HG02973 (cell line): ENCODE results near the gene HCN3.
"Not testable (repeated sequence)": the region's sequence is repeated elsewhere in the genome, so short reads cannot be mapped to it uniquely, and the experiment has no call there.

Experiments used
- ATAC-seq: cut with Tn5 transposase; IDR thresholded peaks from one replicate; pipeline ENCODE4 v1.9.1; 2021; ENCODE audit warnings: moderate library complexity; ENCODE audit not compliant: unreplicated experiment

The HCN3 gene

GRCh38 chr1:155277070-155277901 is at the start of gene HCN3:
Gene HCN3, plus strand, starts transcription at chr1:155277463. Its CDS starts 128 bp downstream, at chr1:155277591.
- ATAC-seq = peak; percentile 54

- ATAC-seq = no peak
These were observed 49.2 kb upstream of the HCN3 start for GRCh38 chr1:155228096-155228427.

DNA sequence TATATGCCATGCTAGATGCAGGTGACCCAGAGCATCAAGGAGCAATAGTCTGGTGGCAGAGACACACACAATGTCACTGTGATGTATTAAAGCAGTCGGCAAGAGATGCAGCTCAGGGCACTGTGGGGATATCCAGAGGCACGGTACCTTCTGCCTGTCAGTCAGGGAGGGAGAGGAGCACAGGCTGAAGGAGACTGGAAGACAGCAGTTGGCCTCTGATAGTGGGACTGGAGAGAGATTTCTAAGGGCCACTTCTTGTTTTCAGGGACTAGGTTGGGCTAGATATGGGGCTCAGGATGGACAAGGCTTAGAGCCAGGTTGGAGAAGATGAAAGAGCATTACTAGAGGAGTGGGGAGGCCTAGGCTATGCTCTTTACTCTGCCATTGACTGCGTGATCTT is 46.0 kb upstream of the HCN3 start:
- ATAC-seq = not testable (repeated sequence)

GRCh38 chr1:155232001-155232978 is 45.0 kb upstream of the HCN3 start:
- ATAC-seq = not testable (repeated sequence)

DNA sequence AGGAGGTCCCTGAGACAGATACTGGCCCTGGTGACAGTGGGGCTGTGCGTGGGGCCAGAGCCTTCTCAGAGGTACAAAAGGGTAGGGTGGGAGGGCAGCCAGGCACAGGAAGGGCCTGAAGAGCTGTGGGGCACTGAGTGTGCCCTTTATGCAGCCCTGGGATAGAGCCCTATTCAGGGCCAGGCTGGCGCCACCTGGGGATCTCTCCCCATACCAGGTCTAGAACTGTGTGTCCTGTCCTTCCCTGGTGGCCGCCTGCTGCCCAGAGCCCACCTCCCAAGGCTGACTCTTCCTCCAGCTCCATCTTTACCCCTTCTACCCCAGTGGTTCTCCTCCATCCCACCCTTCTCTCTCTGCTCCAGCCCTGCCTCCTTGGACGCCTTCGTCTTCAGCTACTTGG is 43.8 kb upstream of the HCN3 start:
- not testable (repeated sequence) for ATAC-seq

GRCh38 chr1:155235375-155235774 is 41.9 kb upstream of the HCN3 start:
- not testable (repeated sequence) for ATAC-seq

DNA sequence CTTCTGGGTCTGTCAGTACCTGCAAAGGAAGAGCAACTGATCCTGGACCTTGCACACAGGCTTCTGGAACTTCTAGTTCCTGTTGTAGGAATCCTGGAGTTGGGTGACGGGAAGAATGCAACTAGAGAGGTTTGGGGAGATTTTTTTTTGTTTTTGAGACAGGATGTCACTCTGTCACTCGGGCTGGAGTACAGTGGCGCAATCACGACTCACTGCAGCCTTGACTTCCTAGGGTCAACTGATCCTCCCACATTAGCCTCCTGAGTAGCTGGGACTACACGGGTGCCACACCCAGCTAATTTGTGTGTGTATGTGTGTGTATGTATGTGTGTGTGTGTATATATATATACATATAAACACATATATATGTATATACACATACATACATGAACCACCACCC is 40.8 kb upstream of the HCN3 start:
- ATAC-seq = no peak

DNA sequence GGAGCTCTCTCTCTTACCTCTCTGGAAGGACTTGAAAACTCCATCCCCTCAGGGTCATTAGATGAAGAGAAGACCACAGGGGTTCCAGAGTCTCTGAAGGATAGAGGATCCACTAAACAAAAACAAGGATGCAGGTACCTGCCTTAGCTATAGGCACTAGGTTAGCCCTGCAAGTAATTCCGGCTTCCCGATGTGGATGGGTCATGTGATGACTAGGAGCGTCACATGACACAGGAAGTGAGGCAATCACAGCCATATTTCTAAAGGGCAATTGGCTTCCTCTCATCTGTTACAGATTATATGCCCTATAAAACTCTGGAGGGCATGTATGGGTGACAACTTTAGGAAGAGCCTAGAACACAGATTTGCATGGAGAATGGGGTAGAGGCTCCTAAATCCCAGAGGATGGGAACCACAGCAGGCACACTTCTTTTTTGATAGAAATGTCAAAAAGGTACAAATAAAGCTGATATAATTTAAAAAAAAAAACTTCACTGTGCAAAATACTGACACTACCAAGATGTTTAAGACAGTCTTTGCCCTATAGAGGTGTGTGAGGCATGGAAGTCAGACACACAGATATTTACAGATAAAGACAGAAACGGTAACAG is 36.1 kb upstream of the HCN3 start:
- ATAC-seq = no peak

DNA sequence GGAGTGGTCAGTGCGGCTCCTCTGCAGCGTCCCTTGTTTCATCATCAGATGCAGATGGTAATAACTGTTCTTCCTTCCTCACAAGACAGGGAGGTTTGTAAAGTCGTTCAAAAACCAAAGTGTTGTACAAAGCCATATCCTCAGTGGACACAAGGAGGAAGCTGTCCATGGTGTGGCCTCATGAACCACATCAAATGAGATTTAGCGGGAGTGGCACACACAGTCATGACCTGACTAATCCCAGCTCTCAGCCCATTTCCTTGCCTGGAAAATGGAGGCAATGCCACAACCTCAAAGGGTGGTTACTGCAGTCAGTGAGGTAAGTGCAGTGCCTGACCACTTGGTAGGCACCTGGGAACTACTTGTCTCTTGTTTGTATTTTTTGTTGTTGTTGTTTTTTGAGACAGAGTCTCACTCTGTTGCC is 35.4 kb upstream of the HCN3 start:
- no peak for ATAC-seq

GRCh38 chr1:155242805-155243358 is 34.4 kb upstream of the HCN3 start:
- no peak for ATAC-seq

DNA sequence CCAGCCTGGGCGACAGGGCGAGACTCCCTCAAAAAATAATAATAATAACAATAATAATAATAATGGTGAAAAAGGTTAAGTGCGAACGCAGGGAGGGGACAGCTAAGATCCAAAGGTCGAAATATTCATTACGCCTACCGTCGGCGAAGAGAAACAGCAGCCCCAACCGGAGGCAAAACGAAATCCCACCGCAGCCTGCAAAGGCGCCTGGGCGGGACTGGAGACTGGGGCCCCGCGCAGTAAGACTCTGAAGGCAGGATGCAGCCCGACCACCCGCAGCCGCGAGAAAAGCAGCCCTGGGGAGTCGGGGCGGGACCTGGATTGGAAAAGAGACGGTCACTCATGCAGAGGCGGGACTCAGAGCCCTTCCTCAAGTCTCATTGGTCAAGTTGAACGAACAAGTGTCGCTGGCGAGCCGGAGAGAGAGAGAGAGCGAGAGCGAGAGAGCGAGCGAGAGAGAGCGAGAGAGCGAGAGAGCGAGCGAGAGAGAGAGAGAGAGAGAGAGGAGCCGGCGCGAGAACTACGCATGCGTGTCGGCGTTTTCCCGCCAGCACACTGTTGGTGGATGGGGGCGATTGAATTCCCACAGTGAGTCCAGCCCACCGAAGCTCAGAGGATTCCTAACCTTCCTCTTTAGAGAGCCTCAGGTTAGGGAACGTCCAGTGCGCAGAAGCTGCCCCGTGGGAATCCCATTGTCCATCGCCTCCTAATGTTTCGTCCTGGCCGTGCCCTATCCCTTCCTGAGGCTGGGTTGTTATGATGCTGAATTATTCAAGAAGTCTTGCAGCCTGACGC is 32.7 kb upstream of the HCN3 start:
- peak; percentile 82 for ATAC-seq

DNA sequence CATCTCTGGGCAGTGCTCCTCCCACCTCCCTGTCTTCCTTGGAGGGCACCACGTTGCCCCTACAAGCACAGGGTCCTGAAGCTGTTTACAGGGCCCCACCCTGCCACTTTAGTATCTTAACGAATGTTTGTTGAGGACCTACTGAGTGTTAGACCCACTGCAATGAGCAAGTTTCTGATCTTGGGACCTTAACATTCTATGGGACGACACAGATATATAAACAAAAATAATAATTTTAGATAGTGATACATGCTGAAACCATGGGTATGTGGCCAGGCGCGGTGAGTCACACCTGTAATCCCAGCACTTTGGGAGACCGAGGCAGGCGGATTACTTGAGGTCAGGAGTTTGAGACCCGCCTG is 32.1 kb upstream of the HCN3 start:
- ATAC-seq = no peak

DNA sequence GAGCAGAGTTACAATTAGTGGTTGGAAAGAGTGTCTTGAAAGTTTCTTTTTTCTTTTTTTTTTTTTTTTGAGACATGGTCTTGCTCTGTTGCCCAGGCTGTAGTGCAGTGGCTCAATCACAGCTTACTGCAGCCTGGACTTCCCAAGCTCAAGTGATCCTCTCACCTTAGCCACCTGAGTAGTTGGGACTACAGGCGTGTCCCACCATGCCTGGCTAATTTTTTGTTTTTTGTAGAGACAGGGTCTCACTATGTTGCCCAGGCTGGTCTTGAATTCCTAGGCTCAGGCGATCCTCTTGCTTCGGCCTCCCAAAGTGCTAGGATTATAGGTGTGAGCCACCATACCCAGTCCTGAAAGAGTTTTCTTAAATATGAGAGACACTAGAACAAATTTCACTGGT is 30.5 kb upstream of the HCN3 start:
- ATAC-seq = not testable (repeated sequence)

DNA sequence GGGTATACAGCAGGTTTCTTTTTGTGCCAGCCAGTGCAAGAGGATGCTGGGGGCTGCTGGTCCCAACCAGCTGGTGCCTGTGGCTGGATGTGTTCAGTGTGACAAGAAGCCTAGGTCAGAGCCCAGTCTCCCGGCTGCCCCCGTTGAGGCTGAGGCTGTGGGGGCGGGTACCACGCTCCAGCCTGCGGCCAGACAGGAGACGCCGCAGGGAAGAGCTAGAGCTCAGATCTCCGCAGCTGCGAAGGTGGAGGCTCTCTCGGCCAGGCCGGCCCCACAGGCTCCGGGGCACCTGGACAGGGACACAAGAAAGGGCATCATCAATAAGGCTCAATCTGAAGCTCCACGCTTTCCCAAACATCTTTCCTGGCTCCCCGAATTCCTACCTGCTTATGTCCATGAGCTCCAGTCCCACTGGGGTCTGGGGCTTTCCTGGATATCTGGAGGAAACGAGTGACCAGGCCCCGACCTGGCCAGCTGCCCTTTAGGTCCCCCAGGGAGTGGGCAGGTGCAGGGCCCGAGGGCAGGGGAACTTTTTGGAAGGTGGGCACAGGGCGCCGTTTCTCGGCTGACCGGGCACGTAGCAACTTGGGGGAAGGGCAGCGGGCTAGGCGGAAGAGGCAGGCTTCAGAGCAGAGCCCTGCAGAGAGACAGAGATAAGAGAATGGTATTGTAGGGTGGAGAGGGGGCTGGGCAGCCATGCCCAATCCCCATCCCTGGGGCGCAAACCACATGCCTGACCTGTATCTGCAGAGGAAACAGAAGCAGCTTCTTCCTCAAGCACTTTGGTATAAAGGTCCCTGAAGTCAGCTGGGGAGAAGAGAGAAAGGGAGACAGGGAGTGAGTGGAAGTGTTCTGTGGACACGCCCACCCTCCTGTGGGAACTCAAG is 29.4 kb upstream of the HCN3 start:
- ATAC-seq = no peak

DNA sequence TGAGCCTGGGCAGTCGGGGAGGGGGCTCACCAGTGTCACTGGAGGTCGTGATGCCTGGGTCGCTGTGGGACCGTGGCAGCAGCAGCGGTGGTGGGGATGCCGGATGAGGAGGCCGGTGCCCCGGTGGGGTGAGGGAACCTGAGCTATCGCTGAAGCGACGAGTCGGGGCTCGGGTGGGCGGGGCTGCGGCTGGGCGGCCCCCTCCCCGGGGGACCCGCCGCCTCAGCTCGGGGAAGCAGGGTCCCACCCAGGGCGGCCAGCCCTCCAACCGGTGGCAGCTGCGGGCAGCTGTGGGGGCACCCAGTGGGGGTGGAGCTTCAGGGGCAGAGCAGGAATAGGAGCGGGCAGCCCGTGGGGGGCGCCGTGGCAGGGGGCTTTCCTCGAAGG is 27.0 kb upstream of the HCN3 start:
- ATAC-seq = no peak

GRCh38 chr1:155250633-155251449 is 26.4 kb upstream of the HCN3 start:
- ATAC-seq = peak; percentile 77

- no peak for ATAC-seq
These were observed 25.7 kb upstream of the HCN3 start for GRCh38 chr1:155251566-155251965.

DNA sequence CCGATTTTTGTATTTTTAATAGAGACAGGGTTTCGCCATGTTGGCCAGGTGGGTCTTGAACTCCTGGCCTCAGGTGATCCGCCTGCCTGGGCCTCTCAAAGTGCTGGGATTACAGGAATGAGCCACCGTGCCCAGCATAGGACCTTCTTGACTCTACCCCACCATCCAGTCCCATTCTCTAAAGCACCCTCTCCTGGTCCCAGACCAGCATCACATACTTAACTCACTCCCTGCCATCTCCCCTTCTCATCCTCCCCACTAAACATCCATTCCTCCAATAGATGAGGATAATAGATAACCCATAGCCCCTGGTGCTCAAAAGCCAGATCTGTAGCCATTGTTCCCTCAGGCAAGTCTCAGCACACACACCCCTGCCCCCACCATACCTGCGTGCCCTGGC is 24.1 kb upstream of the HCN3 start:
- ATAC-seq = no peak

GRCh38 chr1:155253797-155254196 is 23.5 kb upstream of the HCN3 start:
- ATAC-seq = no peak
